Smooth muscle cell (in vitro differentiated cells): ENCODE results near the gene ROR2. TPM values are rescaled to one million over a fixed set of nuclear protein-coding genes. Genes with fewer than 3 reads are reported as not detected.
"Not testable (repeated sequence)": the region's sequence is repeated elsewhere in the genome, so short reads cannot be mapped to it uniquely, and the experiment has no call there.

Source experiments
- DNase-seq: peaks from one replicate; lab custom pipeline; 2025; ENCODE audit not compliant: unreplicated experiment; lab: John Stamatoyannopoulos, UW
- H2AFZ ChIP-seq: fragments of 200-600 bp; sonication (generic); 2 replicates; pipeline ENCODE4 v1.6.0; 2016; ENCODE audit warnings: antibody characterized with exemption, low read depth, mild to moderate bottlenecking
- H3F3A ChIP-seq: fragments of 200-600 bp; sonication (generic); 2 replicates; pipeline ENCODE4 v1.6.0; 2017; ENCODE audit warnings: antibody characterized with exemption, low read depth
- H3K27ac ChIP-seq: fragments of 200-600 bp; sonication (generic); 2 replicates; pipeline ENCODE4 v1.5.1; 2016; ENCODE audit warnings: low read depth, mild to moderate bottlenecking
- H3K27me3 ChIP-seq: fragments of 200-600 bp; sonication (generic); 2 replicates; pipeline ENCODE4 v1.6.1; 2016; ENCODE audit warnings: low read depth, mild to moderate bottlenecking
- H3K36me3 ChIP-seq: fragments of 200-600 bp; sonication (generic); 2 replicates; pipeline ENCODE4 v1.5.1; 2016; ENCODE audit warnings: low read depth
- H3K4me1 ChIP-seq: fragments of 200-600 bp; sonication (generic); 2 replicates; pipeline ENCODE4 v1.5.1; 2016; ENCODE audit warnings: low read depth
- H3K4me2 ChIP-seq: fragments of 200-600 bp; sonication (generic); 2 replicates; pipeline ENCODE4 v1.6.0; 2016; ENCODE audit warnings: mild to moderate bottlenecking
- H3K4me3 ChIP-seq: fragments of 200-600 bp; sonication (generic); 2 replicates; pipeline ENCODE4 v1.5.1; 2016; ENCODE audit warnings: mild to moderate bottlenecking
- H3K79me2 ChIP-seq: fragments of 200-600 bp; sonication (generic); 2 replicates; pipeline ENCODE4 v1.6.0; 2016; ENCODE audit warnings: low read depth, mild to moderate bottlenecking
- H3K9ac ChIP-seq: fragments of 200-600 bp; sonication (generic); 2 replicates; pipeline ENCODE4 v1.6.0; 2016; ENCODE audit warnings: low read depth
- H3K9me3 ChIP-seq: fragments of 200-600 bp; sonication (generic); replicated peaks from 2 replicates; pipeline ENCODE4 v1.5.1; 2016; ENCODE audit warnings: low read depth
- H4K20me1 ChIP-seq: fragments of 200-600 bp; sonication (generic); 2 replicates; pipeline ENCODE4 v1.6.0; 2016; ENCODE audit warnings: low read depth
- WGBS: methylation state at CpG from one replicate; pipeline ENCODE4 v1.1.7; 2016; ENCODE audit warnings: low lambda C conversion rate; 5-methylcytosine and 5-hydroxymethylcytosine counted together
- polyA plus RNA-seq: library from polyadenylated mRNA; unstranded; fragments of >200 nt; fragmentation: Nextera tagmentation; extraction: Ambion mirVana; gene quantifications from 2 replicates; pipeline ENCODE4 v1.2.1, GENCODE V29; 2016
- total RNA-seq: library from RNA; depleted of rRNA; stranded (reverse); fragments of >200 nt; gene quantifications from 2 replicates; pipeline ENCODE4 v1.2.3, GENCODE V29; 2014
- TF ChIP-seq, protein P1 (sequence below): fragments of 200-600 bp; sonication (generic); IDR thresholded peaks from 2 replicates; pipeline ENCODE4 v1.5.1; 2017; ENCODE audit warnings: borderline replicate concordance, mild to moderate bottlenecking, antibody characterized with exemption; ENCODE audit not compliant: insufficient read depth, poor library complexity, severe bottlenecking

ROR2 gene
- total and polyA plus RNA-seq, 2 experiments from 2014 or later = 16.7 to 21.7 TPM

- no peaks in the 10 kb centered on the region for H3K27me3 ChIP-seq
- H2AFZ ChIP-seq = no peak overlapping the region
- TF ChIP-seq, protein P1, sequence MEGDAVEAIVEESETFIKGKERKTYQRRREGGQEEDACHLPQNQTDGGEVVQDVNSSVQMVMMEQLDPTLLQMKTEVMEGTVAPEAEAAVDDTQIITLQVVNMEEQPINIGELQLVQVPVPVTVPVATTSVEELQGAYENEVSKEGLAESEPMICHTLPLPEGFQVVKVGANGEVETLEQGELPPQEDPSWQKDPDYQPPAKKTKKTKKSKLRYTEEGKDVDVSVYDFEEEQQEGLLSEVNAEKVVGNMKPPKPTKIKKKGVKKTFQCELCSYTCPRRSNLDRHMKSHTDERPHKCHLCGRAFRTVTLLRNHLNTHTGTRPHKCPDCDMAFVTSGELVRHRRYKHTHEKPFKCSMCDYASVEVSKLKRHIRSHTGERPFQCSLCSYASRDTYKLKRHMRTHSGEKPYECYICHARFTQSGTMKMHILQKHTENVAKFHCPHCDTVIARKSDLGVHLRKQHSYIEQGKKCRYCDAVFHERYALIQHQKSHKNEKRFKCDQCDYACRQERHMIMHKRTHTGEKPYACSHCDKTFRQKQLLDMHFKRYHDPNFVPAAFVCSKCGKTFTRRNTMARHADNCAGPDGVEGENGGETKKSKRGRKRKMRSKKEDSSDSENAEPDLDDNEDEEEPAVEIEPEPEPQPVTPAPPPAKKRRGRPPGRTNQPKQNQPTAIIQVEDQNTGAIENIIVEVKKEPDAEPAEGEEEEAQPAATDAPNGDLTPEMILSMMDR = no peak
- H3K9ac ChIP-seq = peak overlapping the region; percentile 93
- WGBS = 53% methylated on average over 4 of the region's 4 CpGs
- H3F3A ChIP-seq = no peaks in the 10 kb centered on the region
- no peaks in the 10 kb centered on the region for H3K9me3 ChIP-seq
- H3K79me2 ChIP-seq = no peaks in the 10 kb centered on the region
- no peaks in the 10 kb centered on the region for H3K36me3 ChIP-seq
- H3K4me2 ChIP-seq = peak overlapping the region; percentile 68
- no peak overlapping the region for H3K4me3 ChIP-seq
- peaks cover 8% of the 10 kb centered on the region for H3K4me1 ChIP-seq
- no peaks in the 10 kb centered on the region for H4K20me1 ChIP-seq
- no peak for DNase-seq
- peak overlapping the region; percentile 100 for H3K27ac ChIP-seq
Observed at GRCh38 chr9:91546574-91546973, 403.5 kb downstream of the ROR2 start.

DNA sequence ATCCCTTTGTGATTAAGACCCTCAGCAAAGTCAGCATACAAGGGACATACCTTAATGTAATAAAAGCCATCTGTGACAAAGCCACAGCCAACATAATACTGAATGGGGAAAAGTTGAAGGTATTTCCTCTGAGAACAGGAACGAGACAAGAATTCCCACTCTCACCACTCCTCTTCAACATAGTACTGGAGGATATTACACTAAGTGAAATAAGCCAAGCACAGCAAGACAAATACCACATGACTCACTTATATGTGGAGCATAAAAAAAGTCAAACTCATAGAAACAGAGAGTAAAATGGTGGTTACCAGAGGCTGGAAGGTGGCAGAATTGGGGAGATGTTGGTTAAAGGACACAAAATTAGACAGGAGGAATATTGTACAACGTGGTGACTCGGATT is 408.3 kb downstream of the ROR2 start:
- H3K9ac ChIP-seq = no peak overlapping the region
- peaks cover 11% of the 10 kb centered on the region for H3K4me1 ChIP-seq
- H3K9me3 ChIP-seq = no peaks in the 10 kb centered on the region
- no peak overlapping the region for H2AFZ ChIP-seq
- no peak for DNase-seq
- H3F3A ChIP-seq = no peaks in the 10 kb centered on the region
- no peak overlapping the region for H3K4me3 ChIP-seq
- H3K36me3 ChIP-seq = no peaks in the 10 kb centered on the region
- no peak overlapping the region for H3K4me2 ChIP-seq
- H4K20me1 ChIP-seq = no peaks in the 10 kb centered on the region
- WGBS = 71% methylated on average over 3 of the region's 3 CpGs
- peak overlapping the region; percentile 62 for H3K27ac ChIP-seq
- TF ChIP-seq, protein P1 = no peak
- no peaks in the 10 kb centered on the region for H3K79me2 ChIP-seq
- H3K27me3 ChIP-seq = no peaks in the 10 kb centered on the region

GRCh38 chr9:91540506-91540905 is 409.5 kb downstream of the ROR2 start:
- not testable (repeated sequence) for H4K20me1 ChIP-seq, H3K27ac ChIP-seq, H3K9me3 ChIP-seq, H3K4me2 ChIP-seq, H3K9ac ChIP-seq, H3K36me3 ChIP-seq, DNase-seq, H3F3A ChIP-seq, H2AFZ ChIP-seq, H3K79me2 ChIP-seq, H3K27me3 ChIP-seq, H3K4me3 ChIP-seq
- peaks cover 14% of the 10 kb centered on the region for H3K4me1 ChIP-seq
- 95% methylated on average over 4 of the region's 4 CpGs for WGBS

- Histone ChIP-seq H3K9ac (peak overlapping the region; percentile 70), H3F3A (peaks cover 4% of the 10 kb centered on the region), H3K4me3 (no peak overlapping the region), H3K79me2 (no peaks in the 10 kb centered on the region), H3K9me3 (no peaks in the 10 kb centered on the region), H3K27ac (peak overlapping the region; percentile 95), H3K27me3 (no peaks in the 10 kb centered on the region), H3K4me2 (peak overlapping the region; percentile 34), H3K4me1 (peaks cover 14% of the 10 kb centered on the region), H3K36me3 (no peaks in the 10 kb centered on the region), H4K20me1 (no peaks in the 10 kb centered on the region), H2AFZ (peak overlapping the region; percentile 15)
- 13% methylated on average over 3 of the region's 3 CpGs for WGBS
- DNase-seq = peak; percentile 21
- TF ChIP-seq, protein P1 = no peak
Observed at GRCh38 chr9:91536211-91536691, 413.8 kb downstream of the ROR2 start.
